ENCODE measurements around the gene CTCF. TPM values are rescaled to one million over a fixed set of nuclear protein-coding genes. Genes with fewer than 3 reads are reported as not detected.
A peak's percentile ranks its signal among the peaks of the same experiment; 100 is the strongest.

Gene CTCF
- total RNA-seq, 4 donors from 2014 or later = 26.1 to 39.6 (median 31.8) TPM

DNA sequence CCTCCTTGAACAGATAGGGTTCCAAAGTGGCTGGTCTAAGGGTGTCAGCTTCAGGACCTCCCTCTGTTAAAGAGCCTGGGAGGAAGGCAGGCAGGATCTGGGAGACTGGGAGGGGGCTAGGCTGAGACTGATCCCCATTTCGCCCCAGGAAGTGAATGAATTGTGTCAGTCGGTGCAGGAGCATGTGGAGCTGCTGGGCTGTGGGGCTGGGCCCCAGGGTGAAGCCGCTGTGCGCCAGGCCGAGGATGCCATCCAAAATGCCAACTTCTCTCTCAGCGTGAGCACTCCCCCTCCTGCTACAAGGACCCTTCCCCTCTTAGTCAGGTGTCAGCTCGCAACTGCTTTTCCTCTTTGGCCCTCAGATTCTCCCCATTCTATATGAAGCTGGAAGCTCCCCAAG, 88.7 kb downstream of the CTCF start:
- no peak for TF ChIP-seq POLR2A (IDR thresholded peaks at IDR 0.05)

DNA sequence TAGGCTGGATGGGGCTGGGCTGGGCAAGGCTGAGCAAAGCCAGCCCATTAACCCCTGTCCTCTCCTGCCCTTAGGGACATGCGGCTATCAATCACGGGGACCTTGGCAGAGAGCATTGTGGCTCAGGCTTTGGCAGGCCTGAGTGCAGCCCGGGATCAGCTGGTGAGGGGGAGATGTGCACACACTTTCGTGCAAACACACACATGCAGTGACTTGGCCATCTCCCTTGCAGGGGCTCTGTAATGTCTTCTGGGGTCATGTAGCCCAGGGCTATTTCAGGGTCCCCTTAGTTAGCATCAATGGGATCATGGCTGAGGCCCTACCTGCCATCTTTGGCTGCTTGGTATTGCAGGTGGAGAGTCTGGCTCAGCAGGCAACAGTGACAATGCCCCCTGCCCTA, 89.5 kb downstream of the CTCF start:
- H3K27ac ChIP-seq = no peak overlapping the region
- peaks cover 0 to 39% (median 6%) of the 10 kb centered on the region in 4 donors for H3K4me1 ChIP-seq
- peaks cover 0 to 4% (median 0%) of the 10 kb centered on the region in 3 donors for H3K36me3 ChIP-seq
- WGBS, 2 donors = 100% methylated on average over 2 of the region's 4 CpGs; no CpG with 5 or more reads in 1 of the 2 donors
- H3K4me3 ChIP-seq = no peak overlapping the region
- no peak for DNase-seq (ENCODE audit: low spot score in 2 of 2)
- TF ChIP-seq EP300 (IDR thresholded peaks at IDR 0.05) (no peak), POLR2A (IDR thresholded peaks at IDR 0.05) (no peak)
- H3K27me3 ChIP-seq = peaks cover 0 to 79% of the 10 kb centered on the region in 2 donors
- no peaks in the 10 kb centered on the region for H3K9me3 ChIP-seq

More for the DNA sequence above, 88.7 kb downstream of the CTCF start:
- DNase-seq (ENCODE audit: low spot score in 2 of 2) = no peak
- Histone ChIP-seq H3K4me1 (peaks cover 0 to 39% (median 6%) of the 10 kb centered on the region in 4 donors), H3K27me3 (peaks cover 0 to 87% of the 10 kb centered on the region in 2 donors), H3K27ac (no peak overlapping the region), H3K9me3 (no peaks in the 10 kb centered on the region), H3K4me3 (no peak overlapping the region), H3K36me3 (no peaks in the 10 kb centered on the region)
- 87% methylated on average over 7 of the region's 7 CpGs for WGBS, 2 donors

- no peak overlapping the region for H3K27ac ChIP-seq
- 17% methylated on average over 1 of the region's 59 CpGs; no CpG with 5 or more reads in 1 of the 2 donors for WGBS, 2 donors
- peaks cover 0 to 12% (median 0%) of the 10 kb centered on the region in 3 donors for H3K36me3 ChIP-seq
- H3K4me1 ChIP-seq = peaks cover 0 to 39% (median 6%) of the 10 kb centered on the region in 4 donors
- H3K4me3 ChIP-seq = peak overlapping the region in 1 of 4 donors; percentile 46
- no peak for DNase-seq (ENCODE audit: low spot score in 2 of 2)
- TF ChIP-seq EP300 (IDR thresholded peaks at IDR 0.05) (no peak), CTCF (IDR thresholded peaks at IDR 0.05) (no peak), POLR2A (IDR thresholded peaks at IDR 0.05) (no peak)
- H3K9me3 ChIP-seq = no peaks in the 10 kb centered on the region
- H3K27me3 ChIP-seq = peaks cover 0 to 71% of the 10 kb centered on the region in 2 donors
Measured at GRCh38 chr16:67652578-67653127, 90.3 kb downstream of the CTCF start.

DNA sequence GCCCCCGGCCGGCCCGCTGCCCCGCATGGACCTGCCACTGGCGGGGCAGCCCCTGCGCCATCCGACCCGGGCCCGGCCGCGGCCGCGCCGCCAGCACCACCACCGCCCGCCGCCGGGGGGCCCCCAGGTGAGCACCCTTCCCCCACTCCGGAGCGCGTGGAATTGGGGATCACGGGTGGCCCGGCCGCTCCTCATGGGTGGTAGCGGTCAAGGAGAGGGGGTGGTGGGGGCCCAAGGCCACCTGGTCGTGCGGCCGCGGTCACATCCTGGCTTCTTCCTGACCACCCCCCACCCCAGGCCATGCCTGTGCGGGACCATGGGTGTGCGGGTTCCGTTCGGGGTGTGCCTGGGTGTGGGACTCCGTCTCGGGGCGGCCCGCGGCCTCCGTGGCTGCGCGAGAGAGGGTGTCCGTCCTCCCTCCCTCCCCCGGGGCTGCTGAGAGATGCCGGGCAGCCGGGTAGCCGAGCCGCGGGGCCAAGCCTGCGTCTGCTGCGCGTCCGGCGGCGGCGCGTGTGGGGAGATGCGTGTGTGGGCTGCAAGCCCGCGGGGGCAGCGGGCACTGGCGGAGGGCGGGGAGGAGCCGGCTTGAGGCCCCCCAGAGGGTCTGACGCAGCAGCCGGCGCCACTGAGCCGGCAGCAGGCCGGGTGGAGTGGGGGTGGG, 90.9 kb downstream of the CTCF start:
- peaks cover 0 to 37% (median 6%) of the 10 kb centered on the region in 4 donors for H3K4me1 ChIP-seq
- H3K36me3 ChIP-seq = peaks cover 0 to 18% (median 0%) of the 10 kb centered on the region in 3 donors
- TF ChIP-seq CTCF (IDR thresholded peaks at IDR 0.05) (peak in 2 of 5 experiments; percentile 19 to 25), EP300 (IDR thresholded peaks at IDR 0.05) (no peak), POLR2A (IDR thresholded peaks at IDR 0.05) (no peak)
- peaks cover 0 to 65% of the 10 kb centered on the region in 2 donors for H3K27me3 ChIP-seq
- no peak for DNase-seq (ENCODE audit: low spot score in 2 of 2)
- H3K27ac ChIP-seq = no peak overlapping the region
- 6 to 12% methylated on average over 22 to 32 of the region's 68 CpGs for WGBS, 2 donors
- no peaks in the 10 kb centered on the region for H3K9me3 ChIP-seq
- H3K4me3 ChIP-seq = peak overlapping the region in 1 of 4 donors; percentile 46

- Histone ChIP-seq H3K4me1 (peaks cover 0 to 37% (median 10%) of the 10 kb centered on the region in 4 donors), H3K27ac (no peak overlapping the region), H3K4me3 (peak overlapping the region in 1 of 4 donors; percentile 46), H3K36me3 (peaks cover 0 to 20% (median 0%) of the 10 kb centered on the region in 3 donors), H3K9me3 (no peaks in the 10 kb centered on the region), H3K27me3 (peaks cover 0 to 59% of the 10 kb centered on the region in 2 donors)
- DNase-seq (ENCODE audit: low spot score in 2 of 2) = no peak
- TF ChIP-seq POLR2A (IDR thresholded peaks at IDR 0.05) (no peak), CTCF (IDR thresholded peaks at IDR 0.05) (no peak), EP300 (IDR thresholded peaks at IDR 0.05) (no peak)
- WGBS, 2 donors = 27 to 40% methylated on average over 21 to 22 of the region's 25 CpGs
Measured at GRCh38 chr16:67653789-67654402, 91.6 kb downstream of the CTCF start.

Measured in tibial nerve (tissue), 4 donors.